SK-N-SH (cell line): Measurements from ENCODE around the gene RBM12.

ENCODE experiments used
- ELF1 ChIP-seq: IDR thresholded peaks from 2 replicates; pipeline ENCODE4 v1.4.0; 2012
- JUND ChIP-seq: IDR thresholded peaks from 2 replicates; pipeline ENCODE4 v1.4.0; 2012
- POLR2AphosphoS5 ChIP-seq: IDR thresholded peaks from 2 replicates; pipeline ENCODE4 v1.6.1; 2012; ENCODE audit warnings: low read depth, low read length
- TCF12 ChIP-seq: IDR thresholded peaks from 2 replicates; pipeline ENCODE4 v1.4.0; 2012
- TEAD4 ChIP-seq: IDR thresholded peaks from 2 replicates; pipeline ENCODE4 v1.4.0; 2012; ENCODE audit warnings: mild to moderate bottlenecking, borderline replicate concordance; ENCODE audit not compliant: insufficient read depth
- TF ChIP-seq, protein P1 (sequence below): fragments of 200-600 bp; sonication (generic); IDR thresholded peaks from 2 replicates; pipeline ENCODE4 v1.6.1; 2017; ENCODE audit warnings: antibody characterized with exemption, mild to moderate bottlenecking, moderate library complexity

- TF ChIP-seq TEAD4 (no peak), ELF1 (no peak), POLR2AphosphoS5 (no peak), TCF12 (no peak), JUND (no peak)
- TF ChIP-seq, protein P1, sequence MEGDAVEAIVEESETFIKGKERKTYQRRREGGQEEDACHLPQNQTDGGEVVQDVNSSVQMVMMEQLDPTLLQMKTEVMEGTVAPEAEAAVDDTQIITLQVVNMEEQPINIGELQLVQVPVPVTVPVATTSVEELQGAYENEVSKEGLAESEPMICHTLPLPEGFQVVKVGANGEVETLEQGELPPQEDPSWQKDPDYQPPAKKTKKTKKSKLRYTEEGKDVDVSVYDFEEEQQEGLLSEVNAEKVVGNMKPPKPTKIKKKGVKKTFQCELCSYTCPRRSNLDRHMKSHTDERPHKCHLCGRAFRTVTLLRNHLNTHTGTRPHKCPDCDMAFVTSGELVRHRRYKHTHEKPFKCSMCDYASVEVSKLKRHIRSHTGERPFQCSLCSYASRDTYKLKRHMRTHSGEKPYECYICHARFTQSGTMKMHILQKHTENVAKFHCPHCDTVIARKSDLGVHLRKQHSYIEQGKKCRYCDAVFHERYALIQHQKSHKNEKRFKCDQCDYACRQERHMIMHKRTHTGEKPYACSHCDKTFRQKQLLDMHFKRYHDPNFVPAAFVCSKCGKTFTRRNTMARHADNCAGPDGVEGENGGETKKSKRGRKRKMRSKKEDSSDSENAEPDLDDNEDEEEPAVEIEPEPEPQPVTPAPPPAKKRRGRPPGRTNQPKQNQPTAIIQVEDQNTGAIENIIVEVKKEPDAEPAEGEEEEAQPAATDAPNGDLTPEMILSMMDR: no peak
Observed at GRCh38 chr20:35697696-35698297, 33.1 kb upstream of the RBM12 start.
